Breast epithelium (tissue), 4 donors: ENCODE data around the gene CLCN2. TPM values are rescaled to one million over a fixed set of nuclear protein-coding genes. Genes with fewer than 3 reads are reported as not detected.

Source experiments
- DNase-seq, 2 donors: peaks; one replicate each; pipeline ENCODE4 v3.0.0-alpha.2; 2019; ENCODE audit warnings: low spot score in 2 of 2
- H3K27ac ChIP-seq, 2 donors: fragments of 200-600 bp; sonication (generic) in 1 of 2; one replicate each; pipeline ENCODE4 v1.5.1; 2016 to 2019; ENCODE audit warnings: mild to moderate bottlenecking in 1 of 2
- H3K27me3 ChIP-seq, 2 donors: fragments of 200-600 bp; sonication (generic) in 1 of 2; one replicate each; pipeline versions ENCODE4 v1.5.1 to v1.6.0; 2017 to 2019; ENCODE audit warnings: control low read depth in 1 of 2, mild to moderate bottlenecking in 1 of 2
- H3K36me3 ChIP-seq: fragments of 200-600 bp; one replicate; pipeline ENCODE4 v1.5.1; 2019
- H3K4me1 ChIP-seq, 2 donors: fragments of 200-600 bp; sonication (generic); one replicate each; pipeline ENCODE4 v1.5.1; 2016 to 2019; ENCODE audit warnings: control low read depth in 1 of 2
- H3K4me3 ChIP-seq, 3 donors: fragments of 200-600 bp; sonication (generic); 1 replicate in 2 of 3; 2 replicates in 1 of 3; pipeline ENCODE4 v1.5.1; 2016 to 2019; ENCODE audit warnings: mild to moderate bottlenecking in 3 of 3, moderate library complexity in 2 of 3
- H3K9me3 ChIP-seq, 2 donors: fragments of 200-600 bp; sonication (generic) in 1 of 2; one replicate each; pipeline ENCODE4 v1.5.1; 2016 to 2019; ENCODE audit warnings: control low read depth in 1 of 2
- CTCF ChIP-seq, 3 donors: fragments of 450-650 bp; IDR thresholded peaks; one replicate each; pipeline ENCODE4 v1.5.1; 2016 to 2017; ENCODE audit warnings: antibody characterized with exemption in 3 of 3, mild to moderate bottlenecking in 3 of 3, moderate library complexity in 3 of 3
- POLR2A ChIP-seq: fragments of 450-650 bp; IDR thresholded peaks from one replicate; pipeline ENCODE4 v1.6.1; 2016; ENCODE audit warnings: antibody characterized with exemption, mild to moderate bottlenecking, moderate library complexity
- POLR2AphosphoS5 ChIP-seq, 3 donors: sonication (generic); formaldehyde crosslinking; IDR thresholded peaks; one replicate each; pipeline ENCODE4 v1.6.1; 2017; ENCODE audit warnings: antibody characterized with exemption in 3 of 3
- intact Hi-C: fragments of 100-400 bp; cut with DNase I; formaldehyde crosslinking; loops from one replicate; pipeline ENCODE4 v1.15.1; 2023; ENCODE audit warnings: low total_unique reads
- total RNA-seq, 3 donors: library from RNA; depleted of rRNA; stranded (reverse); fragments of >200 nt; gene quantifications; one replicate each; pipeline ENCODE4 v1.1.0, GENCODE V29; 2016

The CLCN2 gene
- total RNA-seq, 3 donors from 2014 or later, result 2.1 to 4.2 (median 2.6) TPM

- TF ChIP-seq CTCF (IDR thresholded peaks at IDR 0.05), result no peak
- no peak for TF ChIP-seq POLR2A
- TF ChIP-seq POLR2AphosphoS5 (IDR thresholded peaks at IDR 0.05), result no peak
- peak overlapping the region; percentile 54 to 71 for H3K27ac ChIP-seq
- no peaks in the 10 kb centered on the region for H3K27me3 ChIP-seq
- DNase-seq, result no peak
- H3K4me1 ChIP-seq, result no peaks in the 10 kb centered on the region
- H3K9me3 ChIP-seq, result no peaks in the 10 kb centered on the region
- intact Hi-C loops, result no loop called here
- no peak overlapping the region for H3K4me3 ChIP-seq
- H3K36me3 ChIP-seq, result no peaks in the 10 kb centered on the region
Observed at GRCh38 chr3:184399410-184399809, 38.0 kb upstream of the CLCN2 start.

- intact Hi-C loops, result no loop called here
- H3K9me3 ChIP-seq, result no peaks in the 10 kb centered on the region
- H3K4me3 ChIP-seq, result no peak overlapping the region
- no peaks in the 10 kb centered on the region for H3K27me3 ChIP-seq
- no peak overlapping the region for H3K27ac ChIP-seq
- H3K36me3 ChIP-seq, result no peaks in the 10 kb centered on the region
- H3K4me1 ChIP-seq, result no peaks in the 10 kb centered on the region
- no peak for TF ChIP-seq POLR2AphosphoS5 (IDR thresholded peaks at IDR 0.05)
- TF ChIP-seq CTCF (IDR thresholded peaks at IDR 0.05), result no peak
- no peak for TF ChIP-seq POLR2A
- DNase-seq, result no peak
Observed at GRCh38 chr3:184395320-184395660, 33.9 kb upstream of the CLCN2 start.

GRCh38 chr3:184391266-184391665, 29.9 kb upstream of the CLCN2 start:
- Histone ChIP-seq H3K4me3 (no peak overlapping the region), H3K9me3 (no peaks in the 10 kb centered on the region), H3K4me1 (no peaks in the 10 kb centered on the region), H3K36me3 (no peaks in the 10 kb centered on the region), H3K27ac (peak overlapping the region in 1 of 2 donors; percentile 74), H3K27me3 (no peaks in the 10 kb centered on the region)
- intact Hi-C loops, result no loop called here
- TF ChIP-seq POLR2AphosphoS5 (IDR thresholded peaks at IDR 0.05), result no peak
- TF ChIP-seq POLR2A, result no peak
- TF ChIP-seq CTCF (IDR thresholded peaks at IDR 0.05), result no peak
- no peak for DNase-seq

- intact Hi-C loops, result no loop called here
- Histone ChIP-seq H3K9me3 (no peaks in the 10 kb centered on the region), H3K4me3 (no peak overlapping the region), H3K27me3 (no peaks in the 10 kb centered on the region), H3K36me3 (no peaks in the 10 kb centered on the region), H3K27ac (peak overlapping the region in 1 of 2 donors; percentile 74), H3K4me1 (no peaks in the 10 kb centered on the region)
- DNase-seq, result no peak
- TF ChIP-seq POLR2A (no peak), POLR2AphosphoS5 (IDR thresholded peaks at IDR 0.05) (no peak), CTCF (IDR thresholded peaks at IDR 0.05) (no peak)
Observed at GRCh38 chr3:184389935-184390528, 28.6 kb upstream of the CLCN2 start.

GRCh38 chr3:184389384-184389783, 28.0 kb upstream of the CLCN2 start:
- intact Hi-C loops, result no loop called here
- no peak for TF ChIP-seq POLR2A
- no peak for TF ChIP-seq POLR2AphosphoS5 (IDR thresholded peaks at IDR 0.05)
- no peak for TF ChIP-seq CTCF (IDR thresholded peaks at IDR 0.05)
- Histone ChIP-seq H3K36me3 (no peaks in the 10 kb centered on the region), H3K4me1 (no peaks in the 10 kb centered on the region), H3K4me3 (no peak overlapping the region), H3K27me3 (no peaks in the 10 kb centered on the region), H3K27ac (no peak overlapping the region), H3K9me3 (no peaks in the 10 kb centered on the region)
- no peak for DNase-seq
